Vagina (tissue), 2 donors: ENCODE measurements around the gene IQGAP2.

Source experiments
- POLR2A ChIP-seq, 2 donors: fragments of 450-650 bp; IDR thresholded peaks; one replicate each; pipeline ENCODE4 v1.6.1; 2017; ENCODE audit warnings: antibody characterized with exemption in 2 of 2, mild to moderate bottlenecking in 2 of 2, moderate library complexity in 2 of 2
- POLR2AphosphoS5 ChIP-seq, 2 donors: sonication (generic); formaldehyde crosslinking; IDR thresholded peaks; one replicate each; pipeline ENCODE4 v1.9.0; 2017; ENCODE audit warnings: antibody characterized with exemption in 2 of 2, mild to moderate bottlenecking in 2 of 2, low read depth in 1 of 2; ENCODE audit not compliant: insufficient read depth in 1 of 2
- TF ChIP-seq, protein P1 (sequence below), 3 experiments: fragments of 450-650 bp in 2 of 3; fragments of 200-600 bp in 1 of 3; sonication (generic) in 1 of 3; IDR thresholded peaks; one replicate each; pipeline ENCODE4 v1.5.1; 2017 to 2019; ENCODE audit warnings: antibody characterized with exemption in 3 of 3, mild to moderate bottlenecking in 2 of 3, moderate library complexity in 2 of 3

GRCh38 chr5:76545184-76545583, 142.1 kb downstream of the IQGAP2 start:
- TF ChIP-seq, protein P1, sequence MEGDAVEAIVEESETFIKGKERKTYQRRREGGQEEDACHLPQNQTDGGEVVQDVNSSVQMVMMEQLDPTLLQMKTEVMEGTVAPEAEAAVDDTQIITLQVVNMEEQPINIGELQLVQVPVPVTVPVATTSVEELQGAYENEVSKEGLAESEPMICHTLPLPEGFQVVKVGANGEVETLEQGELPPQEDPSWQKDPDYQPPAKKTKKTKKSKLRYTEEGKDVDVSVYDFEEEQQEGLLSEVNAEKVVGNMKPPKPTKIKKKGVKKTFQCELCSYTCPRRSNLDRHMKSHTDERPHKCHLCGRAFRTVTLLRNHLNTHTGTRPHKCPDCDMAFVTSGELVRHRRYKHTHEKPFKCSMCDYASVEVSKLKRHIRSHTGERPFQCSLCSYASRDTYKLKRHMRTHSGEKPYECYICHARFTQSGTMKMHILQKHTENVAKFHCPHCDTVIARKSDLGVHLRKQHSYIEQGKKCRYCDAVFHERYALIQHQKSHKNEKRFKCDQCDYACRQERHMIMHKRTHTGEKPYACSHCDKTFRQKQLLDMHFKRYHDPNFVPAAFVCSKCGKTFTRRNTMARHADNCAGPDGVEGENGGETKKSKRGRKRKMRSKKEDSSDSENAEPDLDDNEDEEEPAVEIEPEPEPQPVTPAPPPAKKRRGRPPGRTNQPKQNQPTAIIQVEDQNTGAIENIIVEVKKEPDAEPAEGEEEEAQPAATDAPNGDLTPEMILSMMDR (IDR thresholded peaks at IDR 0.05), result no peak
- TF ChIP-seq POLR2A (IDR thresholded peaks at IDR 0.05), result no peak
- TF ChIP-seq POLR2AphosphoS5 (IDR thresholded peaks at IDR 0.05; ENCODE audit: insufficient read depth in 1 of 2, low read depth in 1 of 2), result no peak
